H1 (cell line): ENCODE data around the gene COL5A1. TPM values are rescaled to one million over a fixed set of nuclear protein-coding genes. Genes with fewer than 3 reads are reported as not detected.

Experiments
- FOSL1 ChIP-seq: IDR thresholded peaks from 2 replicates; pipeline ENCODE4 v1.6.1; 2011; ENCODE audit warnings: mild to moderate bottlenecking, low read depth, low read length, moderate library complexity; ENCODE audit not compliant: insufficient read depth
- MAFK ChIP-seq: IDR thresholded peaks from 2 replicates; pipeline ENCODE4 v1.6.1; 2012; ENCODE audit warnings: low read depth, mild to moderate bottlenecking, improper control_type of control experiment, low read length
- PHF8 ChIP-seq: fragments of 200-600 bp; sonication (generic); conservative IDR thresholded peaks from 2 replicates; pipeline ENCODE4 v1.7.1; 2012; ENCODE audit warnings: low read depth, mild to moderate bottlenecking, inconsistent platforms, low read length, moderate library complexity
- POLR2A ChIP-seq, 2 experiments: IDR thresholded peaks; 1 replicate in 1 of 2; 2 replicates in 1 of 2; pipeline ENCODE4 v1.6.1; 2011; ENCODE audit warnings: low read depth in 2 of 2, low read length in 2 of 2, mild to moderate bottlenecking in 2 of 2; ENCODE audit errors: control extremely low read depth in 1 of 2
- POLR2AphosphoS5 ChIP-seq: IDR thresholded peaks from 2 replicates; pipeline ENCODE4 v1.6.1; 2011; ENCODE audit warnings: low read depth, low read length
- RFX5 ChIP-seq: IDR thresholded peaks from 2 replicates; pipeline ENCODE4 v1.6.1; 2011; ENCODE audit warnings: low read depth, low read length, improper control_type of control experiment, borderline replicate concordance
- SIRT6 ChIP-seq: IDR thresholded peaks from one replicate; pipeline ENCODE4 v1.7.1; 2012; ENCODE audit warnings: low read length, inconsistent platforms
- SUZ12 ChIP-seq: fragments of 200-600 bp; sonication (generic); IDR thresholded peaks from 2 replicates; pipeline ENCODE4 v1.6.1; 2012; ENCODE audit warnings: mild to moderate bottlenecking, inconsistent platforms, low read length, moderate library complexity, mixed read lengths
- TBP ChIP-seq: IDR thresholded peaks from 2 replicates; pipeline ENCODE4 v1.6.1; 2011; ENCODE audit warnings: low read depth, low read length, improper control_type of control experiment
- polyA plus RNA-seq, 7 experiments: library from polyadenylated mRNA; depleted of rRNA in 3 of 7; stranded (reverse) in 5 of 7; unstranded in 2 of 7; fragments of >200 nt in 5 of 7; fragments of 200-250 nt in 2 of 7; gene quantifications; 1 replicate in 5 of 7; 2 replicates in 1 of 7; 4 replicates in 1 of 7; pipeline versions ENCODE4 v1.2.1 to v1.2.3, GENCODE V29; 2011 to 2013; ENCODE audit warnings: missing spikeins in 2 of 7, mixed read lengths in 2 of 7
- total RNA-seq: library from RNA; stranded (reverse); fragmentation: NEBNext Ultra II Directional; extraction: Animal tissue kit (Norgen Biotek cat#: 25700); gene quantifications from 2 replicates; pipeline ENCODE4 v1.2.1, GENCODE V29; 2021

The COL5A1 gene
- total and polyA plus RNA-seq, 2 of the 8 experiments (the other 6 are each of a cell fraction or from before 2014, with no cell fraction given), result 3.8 to 12.0 TPM

- no peak for TF ChIP-seq SUZ12
- no peak for TF ChIP-seq MAFK
- TF ChIP-seq POLR2A (IDR thresholded peaks at IDR 0.05; ENCODE audit: control extremely low read depth in 1 of 2, low read depth in 2 of 2, low read length in 2 of 2), result no peak
- TF ChIP-seq PHF8, result no peak
- no peak for TF ChIP-seq POLR2AphosphoS5
- no peak for TF ChIP-seq FOSL1
- no peak for TF ChIP-seq RFX5
- TF ChIP-seq TBP, result no peak
- no peak for TF ChIP-seq SIRT6
These were observed 53.5 kb downstream of the COL5A1 start (continued) for GRCh38 chr9:134695144-134695543.
